Mucosa of gallbladder (tissue), 1 donor: ENCODE results near the gene DBI. TPM values are rescaled to one million over a fixed set of nuclear protein-coding genes. Genes with fewer than 3 reads are reported as not detected.
A peak's percentile ranks its signal among the peaks of the same experiment; 100 is the strongest.
"Not testable (repeated sequence)": the region's sequence is repeated elsewhere in the genome, so short reads cannot be mapped to it uniquely, and the experiment has no call there.

Source experiments
- DNase-seq: peaks from one replicate; pipeline ENCODE4 v3.0.0-alpha.2; 2020; ENCODE audit warnings: low spot score
- total RNA-seq: library from RNA; stranded (reverse); gene quantifications from one replicate; pipeline ENCODE4 v1.2.1, GENCODE V29; 2021
- donor health status: DM: no; HTN: no; CAD: no.

The DBI gene
- total RNA-seq, 1 donor from 2014 or later, result 263 TPM

GRCh38 chr2:119402106-119402505 is 35.3 kb downstream of the DBI start:
- DNase-seq, result no peak

GRCh38 chr2:119402645-119403560 is 36.1 kb downstream of the DBI start:
- DNase-seq, result peak; percentile 68

- DNase-seq, result not testable (repeated sequence)
Observed at GRCh38 chr2:119403618-119404017, 36.8 kb downstream of the DBI start.

GRCh38 chr2:119405151-119405550 is 38.4 kb downstream of the DBI start:
- no peak for DNase-seq

- peak; percentile 70 for DNase-seq
Observed at GRCh38 chr2:119407430-119408220, 40.8 kb downstream of the DBI start.

- DNase-seq, result peak; percentile 51
Observed at GRCh38 chr2:119408221-119408619, 41.4 kb downstream of the DBI start.

- DNase-seq, result no peak
Observed at GRCh38 chr2:119409506-119409905, 42.7 kb downstream of the DBI start.

- no peak for DNase-seq
Observed at GRCh38 chr2:119414894-119415293, 48.1 kb downstream of the DBI start.

GRCh38 chr2:119415630-119416029 is 48.9 kb downstream of the DBI start:
- no peak for DNase-seq

- no peak for DNase-seq
Observed at GRCh38 chr2:119416299-119416923, 49.6 kb downstream of the DBI start.

GRCh38 chr2:119417908-119418307 is 51.1 kb downstream of the DBI start:
- DNase-seq, result no peak

GRCh38 chr2:119419065-119419464 is 52.3 kb downstream of the DBI start:
- no peak for DNase-seq

- no peak for DNase-seq
Observed at GRCh38 chr2:119419803-119420508, 53.2 kb downstream of the DBI start.

GRCh38 chr2:119421304-119421703 is 54.5 kb downstream of the DBI start:
- DNase-seq, result no peak

GRCh38 chr2:119421741-119422140 is 55.0 kb downstream of the DBI start:
- no peak for DNase-seq

Other genes with a start within 250 kb of the DBI start
- gene C1QL2, start 208.2 kb upstream of the DBI start, total RNA-seq, result not detected
- gene STEAP3, start 143.1 kb upstream of the DBI start, total RNA-seq, result 9.3 TPM
- gene C2orf76, start 143 bp upstream of the DBI start, total RNA-seq, result 10.3 TPM
- 149 TPM for gene TMEM37, start 64.9 kb downstream of the DBI start, total RNA-seq
- 0.92 TPM for gene SCTR, start 157.5 kb downstream of the DBI start, total RNA-seq
- gene CFAP221, start 177.5 kb downstream of the DBI start, total RNA-seq, result 5.4 TPM